Measurements from ENCODE around the gene FAM241A. TPM values are rescaled to one million over a fixed set of nuclear protein-coding genes. Genes with fewer than 3 reads are reported as not detected.

Gene FAM241A
- total and polyA plus RNA-seq, 2 of the 13 experiments (the other 11 are each of a cell fraction or from before 2014, with no cell fraction given): 0.61 to 0.69 TPM

- no peak for TF ChIP-seq ZBTB39 (CRISPR knock-in tag; IDR thresholded peaks at IDR 0.05)
- TF ChIP-seq ISX (CRISPR knock-in tag; conservative IDR thresholded peaks at IDR 0.05): no peak
- TF ChIP-seq TARDBP (CRISPR knock-in tag; IDR thresholded peaks at IDR 0.05): peak; percentile 62; the same call in 1 of the 2 replicates
- TF ChIP-seq NAIF1 (CRISPR knock-in tag; IDR thresholded peaks at IDR 0.05; ENCODE audit: borderline replicate concordance): no peak; the same call in 1 of the 2 replicates
- peak; percentile 96 for TF ChIP-seq ZNF605 (CRISPR knock-in tag; IDR thresholded peaks at IDR 0.05)
- no peak for TF ChIP-seq ZNF839 (CRISPR knock-in tag; IDR thresholded peaks at IDR 0.05; ENCODE audit: borderline replicate concordance)
- peak; percentile 74 for TF ChIP-seq KDM6A (CRISPR knock-in tag; IDR thresholded peaks at IDR 0.05; ENCODE audit: low read depth)
- peak; percentile 58; the same call in 1 of the 2 replicates for TF ChIP-seq MLXIP (CRISPR knock-in tag; IDR thresholded peaks at IDR 0.05; ENCODE audit: borderline replicate concordance)
- peak; percentile 41; the same call in 1 of the 2 replicates for TF ChIP-seq NKX3-1 (CRISPR knock-in tag; IDR thresholded peaks at IDR 0.05)
- TF ChIP-seq HNRNPL (IDR thresholded peaks at IDR 0.05; ENCODE audit: low read depth, low read length): no peak
- TF ChIP-seq KDM5B (CRISPR knock-in tag; IDR thresholded peaks at IDR 0.05; ENCODE audit: borderline replicate concordance): no peak
- TF ChIP-seq NONO (IDR thresholded peaks at IDR 0.05): no peak
- peak; percentile 45 for TF ChIP-seq NONO (CRISPR knock-in tag; conservative IDR thresholded peaks at IDR 0.05)
- peak; percentile 70 for TF ChIP-seq MAZ (IDR thresholded peaks at IDR 0.05; ENCODE audit: borderline replicate concordance, low read depth, low read length)
- TF ChIP-seq MAZ (CRISPR knock-in tag; IDR thresholded peaks at IDR 0.05; ENCODE audit: low read depth): no peak; the same call in 1 of the 2 replicates
- no peak for TF ChIP-seq ATF5 (CRISPR knock-in tag; IDR thresholded peaks at IDR 0.05; ENCODE audit: low read depth)
- peak; percentile 32; the same call in 1 of the 2 replicates for TF ChIP-seq STAT6 (CRISPR knock-in tag; IDR thresholded peaks at IDR 0.05; ENCODE audit: borderline replicate concordance)
- TF ChIP-seq ETV5 (CRISPR knock-in tag; IDR thresholded peaks at IDR 0.05; ENCODE audit: borderline replicate concordance): peak; percentile 97
- TF ChIP-seq HDAC1 (CRISPR knock-in tag; IDR thresholded peaks at IDR 0.05): no peak
- peak; percentile 85 for TF ChIP-seq RFXAP (CRISPR knock-in tag; IDR thresholded peaks at IDR 0.05; ENCODE audit: borderline replicate concordance)
- TF ChIP-seq ARNTL (CRISPR knock-in tag; IDR thresholded peaks at IDR 0.05): no peak
Measured at GRCh38 chr4:112230879-112231778, 85.9 kb downstream of the FAM241A start (continued).

All from HepG2 (cell line).